GM12875 (cell line): ENCODE data around the gene MYO18B.

Experiments used
- H3K4me3 ChIP-seq: one replicate; pipeline ENCODE4 v1.5.1; 2011; ENCODE audit warnings: low read depth, low read length, control low read depth
- CTCF ChIP-seq: IDR thresholded peaks from 2 replicates; pipeline ENCODE4 v1.5.1; 2011; ENCODE audit warnings: low read depth, mild to moderate bottlenecking, control low read depth, inconsistent platforms, low read length, moderate library complexity, borderline replicate concordance; ENCODE audit not compliant: insufficient read depth

The MYO18B gene

GRCh38 chr22:26033071-26033470 lies 291.1 kb downstream of the MYO18B start:
- no peak for TF ChIP-seq CTCF
- H3K4me3 ChIP-seq, result no peak overlapping the region

DNA sequence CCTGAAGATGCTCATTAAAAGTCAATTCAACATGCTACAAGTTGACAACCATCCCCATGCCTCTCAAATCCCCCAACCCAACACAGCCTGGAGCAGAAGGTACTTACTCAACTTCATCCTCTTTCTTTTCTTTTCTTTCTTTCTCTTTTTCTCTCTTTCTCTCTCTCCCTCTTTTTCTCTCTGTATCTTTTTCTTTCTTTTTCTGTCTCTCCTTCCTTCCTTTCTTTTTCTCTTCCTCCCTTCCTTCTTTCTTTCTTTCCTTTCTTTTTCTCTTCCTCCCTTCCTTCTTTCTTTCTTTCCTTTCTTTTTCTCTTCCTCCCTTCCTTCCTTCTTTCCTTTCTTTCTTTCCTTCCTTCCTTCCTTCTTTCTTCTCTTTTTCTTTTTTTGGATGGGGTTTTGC lies 291.6 kb downstream of the MYO18B start:
- TF ChIP-seq CTCF, result no peak

DNA sequence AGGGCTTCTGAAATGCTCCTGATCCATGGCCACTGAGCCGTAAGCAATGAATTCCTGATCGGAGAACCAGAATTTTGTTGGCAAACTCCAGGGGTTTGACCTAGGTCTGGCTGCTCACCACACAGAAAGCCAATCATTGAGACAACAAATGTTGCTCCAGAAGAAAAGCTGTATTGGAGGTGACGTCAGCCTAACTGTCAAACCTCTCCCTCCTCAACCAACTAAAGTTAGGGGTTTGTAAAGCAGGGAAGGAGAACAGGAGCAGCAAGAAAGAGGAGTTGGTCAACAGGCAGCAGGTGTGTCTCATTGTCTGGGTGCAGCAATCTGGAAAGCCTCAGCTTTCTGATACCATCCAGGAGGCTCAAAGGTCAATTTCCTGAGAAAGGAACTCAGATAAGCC lies 293.5 kb downstream of the MYO18B start:
- H3K4me3 ChIP-seq, result no peak overlapping the region

More for the DNA sequence above, 291.6 kb downstream of the MYO18B start:
- no peak overlapping the region for H3K4me3 ChIP-seq

DNA sequence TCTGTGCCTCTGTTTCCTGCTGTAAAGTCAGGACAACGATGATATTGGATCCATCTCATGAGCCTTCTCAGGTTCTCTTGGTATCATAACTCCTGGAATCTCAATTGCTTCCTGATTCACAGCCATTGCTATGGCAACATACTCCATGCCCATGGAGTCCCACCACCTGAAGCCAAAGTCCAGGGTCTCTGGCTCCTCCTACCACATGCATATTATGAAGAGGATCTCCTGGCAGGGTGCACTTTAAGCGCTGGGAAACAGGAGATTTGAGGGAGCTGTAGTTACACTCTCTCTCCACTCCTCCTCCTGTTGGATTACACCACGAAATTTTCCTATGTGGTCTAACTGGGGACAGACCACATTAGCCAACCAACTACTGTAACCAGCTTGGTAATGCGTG lies 296.4 kb downstream of the MYO18B start:
- no peak overlapping the region for H3K4me3 ChIP-seq
- TF ChIP-seq CTCF, result no peak

More for the DNA sequence above, 293.5 kb downstream of the MYO18B start:
- no peak for TF ChIP-seq CTCF

- no peak for TF ChIP-seq CTCF
These were observed 299.9 kb downstream of the MYO18B start for GRCh38 chr22:26041931-26042330.

DNA sequence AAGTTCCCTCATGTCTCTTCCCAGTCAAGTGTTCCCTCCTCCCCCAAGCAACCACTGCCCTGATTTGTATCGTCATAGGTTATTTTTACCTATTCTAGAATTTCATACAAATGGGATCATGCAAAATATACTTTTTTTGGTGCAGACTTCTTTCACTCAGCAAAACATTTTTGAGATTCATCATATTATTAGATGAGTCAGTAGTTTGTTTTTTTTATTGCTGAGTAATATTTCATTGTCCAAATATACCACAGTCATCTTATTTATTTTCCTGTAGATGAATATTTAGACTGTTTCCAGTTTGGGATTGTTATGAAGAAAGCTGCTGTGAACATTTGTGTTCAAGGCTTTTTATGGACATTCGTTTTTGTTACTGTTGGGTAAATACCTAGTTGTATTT lies 301.0 kb downstream of the MYO18B start:
- TF ChIP-seq CTCF, result no peak
- no peak overlapping the region for H3K4me3 ChIP-seq

More at GRCh38 chr22:26041931-26042330, 299.9 kb downstream of the MYO18B start:
- no peak overlapping the region for H3K4me3 ChIP-seq

GRCh38 chr22:26045051-26045450 lies 303.1 kb downstream of the MYO18B start:
- no peak overlapping the region for H3K4me3 ChIP-seq
- TF ChIP-seq CTCF, result no peak
